Astrocyte of the hippocampus (primary cell): ENCODE results near the gene TULP4.

Experiments
- DNase-seq: peaks from one replicate; pipeline ENCODE4 v3.0.0; 2011; ENCODE audit warnings: low read depth, low spot score

The TULP4 gene

GRCh38 chr6:158418501-158418900 is 106.2 kb downstream of the TULP4 start:
- DNase-seq: no peak

DNA sequence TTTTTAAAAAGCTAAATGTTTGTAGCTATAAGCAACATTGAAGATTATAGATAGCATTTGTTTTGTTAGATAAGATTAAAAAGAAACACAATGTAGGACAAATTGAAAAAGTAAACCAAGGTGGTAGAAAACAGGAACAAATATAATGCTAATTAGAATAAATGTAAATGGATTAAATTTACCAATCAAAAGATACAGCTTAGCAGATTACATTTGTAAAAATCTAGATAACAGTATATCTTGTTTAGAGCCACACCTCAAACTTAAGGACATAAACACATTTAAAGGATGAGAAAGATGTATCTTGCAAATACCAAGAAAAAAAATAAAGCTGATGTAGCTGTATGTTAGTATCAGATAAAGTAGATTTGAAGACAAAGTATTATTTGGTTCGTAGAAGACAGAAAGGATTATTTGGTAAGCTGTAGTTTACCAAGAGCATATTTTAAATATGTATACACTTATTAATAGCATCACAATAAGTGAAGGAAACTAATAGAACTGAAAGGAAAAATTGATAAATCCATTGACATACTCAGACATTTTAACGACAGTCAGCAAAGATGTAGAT is 107.2 kb downstream of the TULP4 start:
- DNase-seq: no peak

DNA sequence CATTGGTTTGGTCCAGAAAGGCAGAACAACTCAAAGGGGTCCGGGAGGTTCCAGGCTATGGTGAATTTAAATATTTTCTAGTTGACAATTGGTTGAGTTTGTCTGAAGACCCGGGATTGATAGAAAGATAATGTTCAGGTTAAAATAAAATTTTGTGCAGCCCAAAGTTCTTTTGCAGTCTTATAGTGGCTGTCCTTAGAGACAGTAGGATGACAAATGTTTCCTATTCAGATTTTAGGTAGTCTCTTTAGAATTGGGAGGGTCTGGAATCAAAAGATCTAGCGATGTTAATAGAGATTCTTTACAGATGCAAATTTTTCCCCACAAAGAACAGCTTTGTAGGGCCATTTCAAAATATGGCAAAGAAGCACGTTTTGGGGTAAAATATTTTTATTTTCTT is 109.1 kb downstream of the TULP4 start:
- no peak for DNase-seq

DNA sequence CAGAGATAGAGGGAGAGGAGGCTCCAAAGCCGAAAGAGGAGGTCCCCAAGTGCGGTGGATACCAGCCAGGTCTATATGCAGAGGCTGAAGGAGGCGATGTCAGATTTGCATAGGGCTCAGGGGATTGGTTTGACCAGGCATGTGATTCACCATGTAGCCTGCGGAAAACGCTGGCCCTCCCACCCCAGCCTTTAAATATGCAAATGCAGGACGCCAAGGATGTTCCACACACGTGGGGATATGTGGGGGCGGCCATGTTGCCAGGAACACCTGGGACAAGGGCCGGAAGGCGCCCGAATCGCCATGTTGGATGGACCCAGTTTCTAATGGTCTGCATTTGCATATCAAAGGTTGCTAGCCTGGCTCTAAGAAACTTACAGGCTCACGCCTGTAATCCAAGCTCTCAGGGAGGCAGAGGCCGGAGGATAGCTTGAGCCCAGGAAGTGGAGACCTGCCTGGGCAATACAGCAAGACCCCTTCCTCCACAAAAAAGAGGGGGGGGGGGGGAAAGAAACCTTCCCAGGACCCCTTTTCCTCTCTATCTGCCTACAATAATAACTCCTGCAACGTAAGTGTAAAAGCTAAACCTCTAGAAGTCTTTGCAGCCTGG is 110.5 kb downstream of the TULP4 start:
- DNase-seq: no peak

GRCh38 chr6:158431036-158431435 is 118.8 kb downstream of the TULP4 start:
- no peak for DNase-seq

- no peak for DNase-seq
Observed at GRCh38 chr6:158431560-158431959, 119.3 kb downstream of the TULP4 start.

GRCh38 chr6:158437571-158437970 is 125.3 kb downstream of the TULP4 start:
- DNase-seq: no peak

- no peak for DNase-seq
Observed at GRCh38 chr6:158438226-158438625, 126.0 kb downstream of the TULP4 start.

DNA sequence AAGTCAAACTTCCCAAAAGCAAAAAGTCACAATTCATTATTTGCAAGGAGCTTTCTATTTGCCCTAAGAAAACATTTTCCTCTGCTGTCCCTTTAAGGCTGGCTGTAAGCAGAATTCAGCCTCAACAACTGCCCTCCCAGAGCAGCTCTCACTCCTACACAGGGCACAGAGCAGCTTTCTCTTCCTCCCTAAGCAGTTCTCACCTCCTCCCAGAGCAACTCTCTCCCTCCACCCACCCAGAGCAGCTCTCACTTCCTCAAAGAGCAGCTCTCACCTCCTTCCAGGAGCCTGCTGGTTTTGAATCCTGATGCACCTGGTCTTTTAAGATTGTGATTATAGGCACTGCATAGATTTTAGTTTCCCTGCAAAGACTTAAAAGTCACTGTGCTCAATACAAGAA is 127.0 kb downstream of the TULP4 start:
- DNase-seq: no peak

- peak; percentile 24 for DNase-seq
Observed at GRCh38 chr6:158441716-158442215, 129.5 kb downstream of the TULP4 start.

DNA sequence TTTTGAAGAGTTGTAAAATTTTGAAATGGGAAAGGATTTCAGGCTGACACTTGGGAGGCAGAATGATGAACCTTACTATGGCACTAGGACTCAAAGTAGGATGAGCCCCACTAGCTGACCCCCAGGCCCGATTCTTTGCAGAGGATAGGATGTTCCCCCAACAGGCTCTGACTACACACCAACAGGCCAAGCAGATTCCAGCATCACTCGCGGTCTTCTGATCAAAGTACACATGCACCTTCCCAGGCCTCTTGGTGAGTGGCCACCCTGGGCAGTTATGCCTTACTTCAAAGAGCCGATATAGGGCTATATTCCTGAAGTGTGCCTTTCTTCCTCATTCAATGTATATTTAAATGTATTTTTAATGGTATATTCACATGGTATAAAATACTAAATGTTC is 130.0 kb downstream of the TULP4 start:
- no peak for DNase-seq

DNA sequence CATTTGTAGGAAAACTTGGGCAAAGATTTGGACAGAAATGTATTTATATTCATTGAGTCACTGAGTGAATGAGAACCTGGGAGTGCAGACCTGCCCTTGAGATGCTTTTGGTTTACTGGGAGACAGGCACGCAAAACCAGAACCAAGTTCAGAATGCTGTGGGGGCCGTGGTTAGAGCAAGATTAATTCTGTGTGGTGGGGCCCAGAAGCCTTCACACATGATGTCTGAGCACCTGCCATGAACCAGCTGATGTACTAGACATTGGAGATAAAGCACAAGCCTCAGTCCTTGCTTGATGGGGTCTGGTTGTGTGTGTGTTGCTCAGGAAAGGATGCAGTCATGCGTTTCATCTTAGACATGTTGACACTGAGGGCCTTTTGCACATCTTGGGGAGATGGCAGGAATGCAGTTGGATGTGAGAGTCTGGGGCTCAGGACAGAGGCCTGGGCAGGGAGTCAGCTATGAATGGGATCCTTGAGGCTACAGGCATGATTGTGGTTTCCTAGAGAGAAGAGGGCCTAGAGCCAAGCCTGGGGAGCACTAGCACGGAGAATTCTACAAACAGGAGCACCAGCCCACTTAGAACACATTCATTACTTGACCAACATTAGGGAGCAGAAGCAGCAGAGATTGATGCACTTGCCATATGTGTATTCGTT is 133.3 kb downstream of the TULP4 start:
- DNase-seq: peak; percentile 71

DNA sequence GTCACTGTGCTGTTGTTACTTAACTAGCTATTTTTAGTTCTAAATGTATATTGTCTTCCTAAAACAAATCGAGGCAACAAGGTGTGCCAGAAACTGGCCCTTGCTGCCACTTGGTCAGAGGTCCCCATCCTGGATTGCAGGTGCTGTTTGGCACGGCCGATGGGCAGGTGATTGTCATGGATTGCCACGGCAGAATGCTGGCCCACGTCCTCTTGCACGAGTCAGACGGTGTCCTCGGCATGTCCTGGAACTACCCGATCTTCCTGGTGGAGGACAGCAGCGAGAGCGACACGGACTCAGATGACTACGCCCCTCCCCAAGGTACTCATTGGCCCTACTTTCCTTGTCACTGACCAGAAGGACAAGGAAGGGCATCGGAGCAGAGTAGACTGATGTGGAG is 136.6 kb downstream of the TULP4 start:
- DNase-seq: no peak

DNA sequence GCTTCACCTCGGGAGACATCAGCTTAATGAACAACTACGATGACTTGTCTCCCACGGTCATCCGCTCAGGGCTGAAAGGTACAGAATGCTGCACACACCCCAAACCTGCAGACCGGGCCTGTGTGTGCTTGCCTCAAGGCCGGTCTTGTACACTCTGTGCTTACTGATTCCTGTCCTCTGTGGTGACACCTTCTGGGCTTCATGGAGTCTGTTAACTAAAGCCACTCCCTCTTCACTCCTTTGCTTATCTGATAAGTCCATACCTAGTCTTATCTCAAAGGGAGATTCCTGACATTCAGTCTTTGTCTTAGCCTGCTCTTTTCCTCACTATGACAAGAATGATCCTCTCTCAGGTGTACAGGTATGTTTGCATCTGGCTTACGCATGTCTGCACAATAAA is 139.9 kb downstream of the TULP4 start:
- DNase-seq: no peak

- no peak for DNase-seq
Observed at GRCh38 chr6:158457131-158457530, 144.9 kb downstream of the TULP4 start.

- DNase-seq: no peak
Observed at GRCh38 chr6:158457616-158458278, 145.5 kb downstream of the TULP4 start.

DNA sequence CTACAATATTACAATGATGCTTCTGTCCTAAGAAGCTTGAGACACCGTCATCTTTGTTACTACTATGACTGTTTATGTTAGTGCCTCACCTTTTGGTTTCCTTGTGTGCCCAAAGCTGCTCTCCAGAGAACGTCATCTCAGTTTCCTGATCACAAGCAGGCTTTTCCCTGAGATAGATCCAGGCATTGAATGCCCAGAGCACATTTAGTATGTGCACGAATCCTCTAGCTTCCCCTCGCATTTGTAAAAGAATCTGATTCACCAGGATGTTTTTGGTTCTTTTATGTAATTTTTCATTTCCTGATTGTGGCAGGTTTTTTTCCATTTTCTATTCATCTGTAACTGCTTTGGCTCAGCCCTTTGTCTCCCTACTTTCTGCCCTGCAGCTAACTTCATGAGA is 147.5 kb downstream of the TULP4 start:
- DNase-seq: no peak

DNA sequence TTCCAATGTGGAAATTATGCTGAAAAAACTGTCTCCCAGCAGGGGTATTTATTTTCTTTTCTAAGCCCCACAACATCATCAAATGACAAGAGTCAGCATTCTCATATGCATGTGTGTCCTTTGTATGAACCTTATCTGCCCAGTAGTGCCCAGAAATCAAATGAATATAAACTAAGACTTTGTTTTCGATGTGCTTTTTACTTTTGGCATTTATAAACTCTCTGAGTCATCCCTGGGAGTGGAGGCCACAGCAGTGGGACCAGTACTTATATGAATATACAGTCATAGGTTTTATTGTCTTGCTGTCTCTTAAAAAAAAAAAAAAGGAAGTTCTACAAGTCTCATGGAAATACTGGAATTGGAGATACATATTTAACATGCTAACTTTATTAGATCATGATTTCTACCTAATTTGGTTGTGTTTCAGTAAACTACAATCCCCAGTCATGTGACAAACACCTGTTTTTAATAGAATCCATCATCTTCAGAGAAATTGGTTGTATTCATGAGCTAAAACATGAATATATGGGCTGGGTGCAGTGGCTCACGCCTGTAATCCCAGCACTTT is 148.4 kb downstream of the TULP4 start:
- peak; percentile 64 for DNase-seq

GRCh38 chr6:158461954-158462353 is 149.7 kb downstream of the TULP4 start:
- DNase-seq: no peak

- DNase-seq: no peak
Observed at GRCh38 chr6:158464483-158464882, 152.2 kb downstream of the TULP4 start.

DNA sequence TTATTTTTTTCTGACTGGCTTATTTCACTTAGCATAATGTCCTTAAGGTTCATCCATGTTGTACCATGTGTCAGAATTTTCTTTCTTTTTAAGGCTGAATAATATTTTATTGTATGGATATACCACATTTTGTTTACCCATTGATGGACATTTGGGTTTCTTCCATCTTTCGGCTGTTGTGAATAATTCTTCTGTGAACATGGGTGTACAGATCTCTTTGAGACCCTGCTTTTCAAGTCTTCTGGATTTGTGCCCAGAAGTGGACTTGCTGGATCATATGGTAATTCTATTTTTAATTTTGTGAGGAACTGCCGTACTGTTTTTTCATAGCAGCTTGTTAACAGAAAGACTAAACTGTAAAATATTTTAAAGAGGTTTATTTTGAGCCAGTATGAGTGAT is 153.0 kb downstream of the TULP4 start:
- no peak for DNase-seq

GRCh38 chr6:158465747-158466146 is 153.5 kb downstream of the TULP4 start:
- no peak for DNase-seq
